GM12875 (cell line): ENCODE data around the gene C1orf35.

Experiments used
- H3K4me3 ChIP-seq: one replicate; pipeline ENCODE4 v1.5.1; 2011; ENCODE audit warnings: low read depth, low read length, control low read depth
- CTCF ChIP-seq: IDR thresholded peaks from 2 replicates; pipeline ENCODE4 v1.5.1; 2011; ENCODE audit warnings: low read depth, mild to moderate bottlenecking, control low read depth, inconsistent platforms, low read length, moderate library complexity, borderline replicate concordance; ENCODE audit not compliant: insufficient read depth

The C1orf35 gene

GRCh38 chr1:228084797-228085196 is 18.3 kb downstream of the C1orf35 start:
- no peak for TF ChIP-seq CTCF
- no peak overlapping the region for H3K4me3 ChIP-seq

- TF ChIP-seq CTCF = no peak
- peak overlapping the region; percentile 85 for H3K4me3 ChIP-seq
Measured at GRCh38 chr1:228084325-228084724, 18.8 kb downstream of the C1orf35 start.

- H3K4me3 ChIP-seq = peak overlapping the region; percentile 85
Measured at GRCh38 chr1:228083871-228084278, 19.2 kb downstream of the C1orf35 start.

GRCh38 chr1:228082918-228083870 is 19.9 kb downstream of the C1orf35 start:
- H3K4me3 ChIP-seq = peak overlapping the region; percentile 85
- TF ChIP-seq CTCF = no peak

More at GRCh38 chr1:228083871-228084278, 19.2 kb downstream of the C1orf35 start:
- no peak for TF ChIP-seq CTCF

- H3K4me3 ChIP-seq = peak within 1 kb of the TSS; percentile 85
- no peak for TF ChIP-seq CTCF
Measured at GRCh38 chr1:228082214-228082917, 20.8 kb downstream of the C1orf35 start, which contains the start of gene ARF1. Gene ARF1, plus strand, starts transcription at chr1:228082708. Its CDS starts 14,407 bp downstream, at chr1:228097115.

- H3K4me3 ChIP-seq = peak overlapping the region; percentile 85
- no peak for TF ChIP-seq CTCF
Measured at GRCh38 chr1:228081578-228082213, 21.4 kb downstream of the C1orf35 start.
